ENCODE measurements around the gene SULT1A1. TPM values are rescaled to one million over a fixed set of nuclear protein-coding genes. Genes with fewer than 3 reads are reported as not detected.

The SULT1A1 gene
- total RNA-seq, 2 experiments from 2014 or later, result 13.8 to 14.4 TPM

GRCh38 chr16:28591355-28591754 is 18.5 kb downstream of the SULT1A1 start:
- ATAC-seq (ENCODE audit: poor library complexity) (no peak), DNase-seq (no peak)
- Mint-ChIP-seq H3K4me3 (no peak overlapping the region), H3K36me3 (ENCODE audit: low read depth) (peaks cover 60% of the 10 kb centered on the region), H3K9me3 (no peaks in the 10 kb centered on the region), H3K4me1 (ENCODE audit: low read depth) (no peaks in the 10 kb centered on the region), H3K27ac (no peak overlapping the region), H3K27me3 (no peaks in the 10 kb centered on the region)
- peaks cover 43% of the 10 kb centered on the region for H3K36me3 ChIP-seq (ENCODE audit: insufficient read depth, low read length)
- no peak overlapping the region for H3K4me3 ChIP-seq (ENCODE audit: low read length)
- POLR2A ChIA-PET, result no interaction called here
- no peaks in the 10 kb centered on the region for H3K9me3 ChIP-seq (ENCODE audit: control insufficient read depth in 1 of 2, insufficient read depth in 1 of 2, low read length in 2 of 2)
- H3K4me1 ChIP-seq (ENCODE audit: insufficient read depth, low read length), result no peaks in the 10 kb centered on the region
- no peak for TF ChIP-seq CTCF (IDR thresholded peaks at IDR 0.05)
- H3K27me3 ChIP-seq (ENCODE audit: control insufficient read depth in 1 of 2, insufficient read depth in 2 of 2, low read length in 2 of 2), result no peaks in the 10 kb centered on the region
- intact Hi-C loops (cut with DNase I, micrococcal nuclease), result loop anchor here in 1 of 2 experiments (5.0 kb wide), 1 partner anchor 69 kb away; no protein-coding TSS in a partner anchor
- CTCF ChIA-PET, result no interaction called here
- H3K27ac ChIP-seq (ENCODE audit: low read depth in 1 of 2, low read length in 2 of 2), result no peak overlapping the region

DNA sequence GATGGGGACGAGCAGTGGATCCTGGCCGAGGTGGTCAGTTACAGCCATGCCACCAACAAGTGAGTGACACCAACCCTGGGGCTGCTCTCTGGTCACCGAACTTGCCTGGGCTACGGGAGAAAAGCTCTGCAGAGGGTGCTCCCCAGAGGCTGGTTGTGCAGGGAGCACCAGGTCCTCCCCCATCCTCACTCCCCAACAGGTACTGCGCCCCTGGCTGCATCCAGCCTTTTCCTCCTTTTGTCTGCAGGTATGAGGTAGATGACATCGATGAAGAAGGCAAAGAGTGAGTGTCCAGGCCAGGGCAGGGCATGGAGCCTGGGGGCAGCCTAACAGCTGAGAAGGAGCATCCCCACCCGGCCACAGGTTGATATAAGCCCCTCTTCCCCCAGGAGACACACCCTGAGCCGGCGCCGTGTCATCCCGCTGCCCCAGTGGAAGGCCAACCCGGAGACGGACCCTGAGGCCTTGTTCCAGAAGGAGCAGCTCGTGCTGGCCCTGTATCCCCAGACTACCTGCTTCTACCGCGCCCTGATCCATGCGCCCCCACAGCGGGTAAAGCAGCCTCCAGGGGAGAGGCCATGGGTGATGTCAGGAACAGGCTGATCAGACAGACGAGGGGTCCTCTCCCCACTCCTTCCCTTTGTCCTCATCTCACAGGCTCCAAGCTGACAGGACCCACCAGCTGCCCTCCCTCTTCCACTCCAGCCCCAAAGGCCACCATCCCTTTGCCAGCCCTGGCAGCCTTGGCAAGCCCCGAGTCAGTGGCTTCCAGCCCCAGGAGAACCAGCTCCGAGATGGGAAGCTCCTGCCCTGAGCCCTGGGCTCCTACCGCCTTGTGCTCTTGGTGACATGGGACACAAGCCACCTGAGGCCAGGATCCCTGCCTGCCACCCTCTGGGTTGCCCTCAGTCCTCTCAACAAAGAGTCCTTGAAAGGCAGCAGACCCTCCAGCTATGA is 19.2 kb downstream of the SULT1A1 start:
- intact Hi-C loops (cut with DNase I, micrococcal nuclease), result loop anchor here in 1 of 2 experiments (5.0 kb wide), 1 partner anchor 68 kb away; no protein-coding TSS in a partner anchor
- ChIA-PET POLR2A (no interaction called here), CTCF (no interaction called here)
- H3K27me3 ChIP-seq (ENCODE audit: control insufficient read depth in 1 of 2, insufficient read depth in 2 of 2, low read length in 2 of 2), result no peaks in the 10 kb centered on the region
- Mint-ChIP-seq H3K36me3 (ENCODE audit: low read depth) (peaks cover 66% of the 10 kb centered on the region), H3K27ac (no peak overlapping the region), H3K9me3 (no peaks in the 10 kb centered on the region), H3K27me3 (no peaks in the 10 kb centered on the region), H3K4me1 (ENCODE audit: low read depth) (no peaks in the 10 kb centered on the region), H3K4me3 (no peak overlapping the region)
- no peak overlapping the region for H3K4me3 ChIP-seq (ENCODE audit: low read length)
- H3K9me3 ChIP-seq (ENCODE audit: control insufficient read depth in 1 of 2, insufficient read depth in 1 of 2, low read length in 2 of 2), result no peaks in the 10 kb centered on the region
- no peaks in the 10 kb centered on the region for H3K4me1 ChIP-seq (ENCODE audit: insufficient read depth, low read length)
- peaks cover 48% of the 10 kb centered on the region for H3K36me3 ChIP-seq (ENCODE audit: insufficient read depth, low read length)
- TF ChIP-seq CTCF (IDR thresholded peaks at IDR 0.05), result no peak
- DNase-seq, result no peak
- H3K27ac ChIP-seq (ENCODE audit: low read depth in 1 of 2, low read length in 2 of 2), result no peak overlapping the region
- no peak for ATAC-seq (ENCODE audit: poor library complexity)

- H3K27ac Mint-ChIP-seq, result no peak overlapping the region
- no peak for ATAC-seq (ENCODE audit: poor library complexity)
- POLR2A ChIA-PET, result no interaction called here
These were observed 19.9 kb downstream of the SULT1A1 start for GRCh38 chr16:28589930-28590329.

More at GRCh38 chr16:28589930-28590329, 19.9 kb downstream of the SULT1A1 start:
- H3K4me1 Mint-ChIP-seq (ENCODE audit: low read depth), result no peaks in the 10 kb centered on the region
- H3K4me3 Mint-ChIP-seq, result no peak overlapping the region
- Histone ChIP-seq H3K27ac (ENCODE audit: low read depth in 1 of 2, low read length in 2 of 2) (no peak overlapping the region), H3K9me3 (ENCODE audit: control insufficient read depth in 1 of 2, insufficient read depth in 1 of 2, low read length in 2 of 2) (no peaks in the 10 kb centered on the region), H3K4me3 (ENCODE audit: low read length) (no peak overlapping the region), H3K36me3 (ENCODE audit: insufficient read depth, low read length) (peaks cover 55% of the 10 kb centered on the region), H3K4me1 (ENCODE audit: insufficient read depth, low read length) (no peaks in the 10 kb centered on the region), H3K27me3 (ENCODE audit: control insufficient read depth in 1 of 2, insufficient read depth in 2 of 2, low read length in 2 of 2) (no peaks in the 10 kb centered on the region)
- intact Hi-C loops (cut with DNase I, micrococcal nuclease), result loop anchor here in 1 of 2 experiments (5.0 kb wide), 1 partner anchor 68 kb away; no protein-coding TSS in a partner anchor
- H3K36me3 Mint-ChIP-seq (ENCODE audit: low read depth), result peaks cover 74% of the 10 kb centered on the region
- no peak for TF ChIP-seq CTCF (IDR thresholded peaks at IDR 0.05)
- DNase-seq, result no peak
- H3K27me3 Mint-ChIP-seq, result no peaks in the 10 kb centered on the region
- CTCF ChIA-PET, result no interaction called here
- no peaks in the 10 kb centered on the region for H3K9me3 Mint-ChIP-seq
